AG10803 (cell line): Measurements from ENCODE around the gene SGPL1.

Experiments used
- DNase-seq: peaks from one replicate; pipeline ENCODE4 v3.0.0; 2010; ENCODE audit warnings: low read depth
- H3K4me3 ChIP-seq: 2 replicates; pipeline ENCODE4 v1.5.1; 2011; ENCODE audit warnings: mild to moderate bottlenecking, low read length, control low read depth
- CTCF ChIP-seq: conservative IDR thresholded peaks from 2 replicates; pipeline ENCODE4 v1.5.1; 2011; ENCODE audit warnings: mild to moderate bottlenecking, low read length, control low read depth, inconsistent platforms

SGPL1 gene

GRCh38 chr10:70782086-70782745 lies 33.5 kb upstream of the SGPL1 start:
- no peak overlapping the region for H3K4me3 ChIP-seq
- DNase-seq, result no peak
- no peak for TF ChIP-seq CTCF

- no peak for DNase-seq
- no peak overlapping the region for H3K4me3 ChIP-seq
- no peak for TF ChIP-seq CTCF
These were observed 32.7 kb upstream of the SGPL1 start for GRCh38 chr10:70782746-70783680.

GRCh38 chr10:70784016-70784415 lies 31.7 kb upstream of the SGPL1 start:
- no peak for TF ChIP-seq CTCF
- no peak for DNase-seq
- no peak overlapping the region for H3K4me3 ChIP-seq

- no peak for TF ChIP-seq CTCF
- DNase-seq, result no peak
- no peak overlapping the region for H3K4me3 ChIP-seq
These were observed 31.3 kb upstream of the SGPL1 start for GRCh38 chr10:70784471-70784870.

- TF ChIP-seq CTCF, result no peak
- no peak for DNase-seq
- no peak within 1 kb of the TSS for H3K4me3 ChIP-seq
These were observed 30.6 kb upstream of the SGPL1 start, which contains the start of gene TBATA for GRCh38 chr10:70785190-70785589. TSS of gene TBATA (minus strand) at chr10:70785377. CDS start at chr10:70783379, 1,998 bp downstream.

GRCh38 chr10:70786799-70787415 lies 28.8 kb upstream of the SGPL1 start:
- no peak for TF ChIP-seq CTCF
- DNase-seq, result peak; percentile 59
- H3K4me3 ChIP-seq, result no peak overlapping the region
